ENCODE data around the gene MARK2. TPM values are rescaled to one million over a fixed set of nuclear protein-coding genes. Genes with fewer than 3 reads are reported as not detected.

MARK2 gene
- total and polyA plus RNA-seq, 2 experiments from 2014 or later: 8.9 to 15.8 TPM

DNA sequence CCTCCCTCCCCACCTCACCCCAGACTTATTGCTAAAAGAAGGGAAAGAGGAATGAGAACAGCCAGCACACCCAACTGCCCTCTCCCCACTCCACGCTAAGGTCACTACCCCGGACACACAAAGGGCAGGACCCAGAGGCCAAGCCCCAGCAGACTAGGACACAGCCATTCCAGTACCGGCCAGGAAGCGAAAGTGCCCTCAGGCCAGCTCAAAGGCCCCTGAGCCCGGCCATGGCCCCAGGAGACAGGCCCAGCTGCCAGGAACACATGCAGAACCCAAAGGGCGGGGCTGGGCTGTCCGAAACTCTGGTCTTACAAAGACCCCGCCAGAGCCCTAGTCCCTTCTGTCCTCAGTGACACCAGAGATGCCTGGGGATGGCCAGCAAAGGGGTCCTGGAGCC lies 72.5 kb downstream of the MARK2 start:
- Histone ChIP-seq H4K20me1 (ENCODE audit: insufficient read depth) (no peaks in the 10 kb centered on the region), H2AFZ (no peak overlapping the region), H3K4me2 (ENCODE audit: unreplicated experiment) (no peak overlapping the region), H3K36me3 (ENCODE audit: low read depth) (no peaks in the 10 kb centered on the region), H3K4me3 (no peak overlapping the region), H3K9me2 (ENCODE audit: insufficient read depth) (no peaks in the 10 kb centered on the region), H3F3A (ENCODE audit: insufficient read depth) (no peaks in the 10 kb centered on the region), H3K27ac (no peak overlapping the region), H3K79me2 (ENCODE audit: insufficient read depth) (no peaks in the 10 kb centered on the region), H3K27me3 (replicated peaks; ENCODE audit: insufficient read depth) (no peaks in the 10 kb centered on the region), H3K9me3 (ENCODE audit: low read depth) (no peaks in the 10 kb centered on the region), H3K4me1 (ENCODE audit: insufficient read depth) (no peaks in the 10 kb centered on the region), H3K9ac (no peak overlapping the region)
- 83 to 85% methylated on average over 8 of the region's 8 CpGs for WGBS, 2 experiments (ENCODE audit: low coverage in 1 of 2, low lambda C conversion rate in 2 of 2, missing lambda C conversion rate in 2 of 2)
- DNase-seq: no peak
- TF ChIP-seq EZH2phosphoT487 (IDR thresholded peaks at IDR 0.05; ENCODE audit: insufficient read depth, low read depth) (no peak), EZH2 (IDR thresholded peaks at IDR 0.05; ENCODE audit: insufficient read depth, poor library complexity, severe bottlenecking) (no peak)
- in situ Hi-C loops (cut with MboI): no loop called here

DNA sequence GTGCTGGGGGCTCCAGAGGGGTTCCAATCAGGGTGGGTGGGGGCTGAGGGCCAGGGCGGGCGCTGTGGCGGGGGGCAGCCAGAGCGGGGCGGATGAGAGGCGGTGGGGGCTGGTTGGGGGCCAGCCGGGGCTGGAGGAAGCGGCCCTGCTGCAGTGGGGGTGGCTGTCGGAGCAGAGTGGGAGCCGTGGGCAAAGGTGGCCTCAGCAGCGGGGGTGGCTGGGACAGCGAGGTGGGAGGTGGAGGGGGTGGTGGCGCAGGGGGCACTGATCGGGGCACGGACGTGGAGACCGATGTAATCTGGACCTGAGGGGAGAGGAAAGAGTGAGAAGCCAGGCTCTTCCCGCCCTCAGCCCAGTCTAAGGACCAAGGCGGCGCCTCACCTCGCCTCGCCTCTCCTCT lies 73.0 kb downstream of the MARK2 start:
- Histone ChIP-seq H3K27ac (no peak overlapping the region), H2AFZ (no peak overlapping the region), H3K9me2 (ENCODE audit: insufficient read depth) (no peaks in the 10 kb centered on the region), H3K79me2 (ENCODE audit: insufficient read depth) (no peaks in the 10 kb centered on the region), H3K27me3 (replicated peaks; ENCODE audit: insufficient read depth) (no peaks in the 10 kb centered on the region), H3K4me3 (no peak overlapping the region), H3K36me3 (ENCODE audit: low read depth) (no peaks in the 10 kb centered on the region), H3K9ac (no peak overlapping the region), H3F3A (ENCODE audit: insufficient read depth) (no peaks in the 10 kb centered on the region), H3K4me2 (ENCODE audit: unreplicated experiment) (no peak overlapping the region), H4K20me1 (ENCODE audit: insufficient read depth) (no peaks in the 10 kb centered on the region), H3K9me3 (ENCODE audit: low read depth) (no peaks in the 10 kb centered on the region), H3K4me1 (ENCODE audit: insufficient read depth) (no peaks in the 10 kb centered on the region)
- no peak for TF ChIP-seq EZH2 (IDR thresholded peaks at IDR 0.05; ENCODE audit: insufficient read depth, poor library complexity, severe bottlenecking)
- TF ChIP-seq EZH2phosphoT487 (IDR thresholded peaks at IDR 0.05; ENCODE audit: insufficient read depth, low read depth): no peak
- DNase-seq: no peak
- WGBS, 2 experiments (ENCODE audit: low coverage in 1 of 2, low lambda C conversion rate in 2 of 2, missing lambda C conversion rate in 2 of 2): 91% methylated on average over 22 of the region's 22 CpGs; no CpG with 5 or more reads in 1 of the 2 experiments
- in situ Hi-C loops (cut with MboI): no loop called here

DNA sequence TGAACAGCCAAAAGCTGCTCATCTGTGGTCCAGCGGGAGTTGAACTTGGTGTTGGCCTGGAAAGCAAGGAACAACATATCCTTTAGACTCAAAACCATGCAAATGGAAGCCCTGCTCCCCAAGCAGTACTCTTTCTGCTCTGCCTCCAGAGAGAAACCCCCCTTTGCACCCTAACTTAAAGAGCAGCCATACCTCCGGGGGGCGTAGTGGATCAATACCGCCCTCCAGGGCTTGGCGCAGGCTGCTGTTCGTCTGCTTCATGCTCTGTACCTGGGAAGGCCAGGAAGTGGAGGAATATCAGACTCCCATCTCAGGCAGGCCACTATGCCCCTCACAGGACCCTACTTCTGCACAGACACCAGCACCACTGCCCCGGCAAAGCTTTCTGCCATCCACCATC lies 73.8 kb downstream of the MARK2 start:
- Histone ChIP-seq H3K4me2 (ENCODE audit: unreplicated experiment) (no peak overlapping the region), H3F3A (ENCODE audit: insufficient read depth) (no peaks in the 10 kb centered on the region), H3K79me2 (ENCODE audit: insufficient read depth) (no peaks in the 10 kb centered on the region), H3K9me3 (ENCODE audit: low read depth) (no peaks in the 10 kb centered on the region), H3K27me3 (replicated peaks; ENCODE audit: insufficient read depth) (no peaks in the 10 kb centered on the region), H3K27ac (no peak overlapping the region), H4K20me1 (ENCODE audit: insufficient read depth) (no peaks in the 10 kb centered on the region), H3K9ac (no peak overlapping the region), H3K4me3 (no peak overlapping the region), H3K9me2 (ENCODE audit: insufficient read depth) (no peaks in the 10 kb centered on the region), H3K4me1 (ENCODE audit: insufficient read depth) (no peaks in the 10 kb centered on the region; the same call in 1 of the 2 replicates), H3K36me3 (ENCODE audit: low read depth) (no peaks in the 10 kb centered on the region), H2AFZ (no peak overlapping the region)
- DNase-seq: no peak
- no peak for TF ChIP-seq EZH2 (IDR thresholded peaks at IDR 0.05; ENCODE audit: insufficient read depth, poor library complexity, severe bottlenecking)
- no peak for TF ChIP-seq EZH2phosphoT487 (IDR thresholded peaks at IDR 0.05; ENCODE audit: insufficient read depth, low read depth)
- in situ Hi-C loops (cut with MboI): no loop called here
- 95 to 96% methylated on average over 7 of the region's 7 CpGs for WGBS, 2 experiments (ENCODE audit: low coverage in 1 of 2, low lambda C conversion rate in 2 of 2, missing lambda C conversion rate in 2 of 2)

DNA sequence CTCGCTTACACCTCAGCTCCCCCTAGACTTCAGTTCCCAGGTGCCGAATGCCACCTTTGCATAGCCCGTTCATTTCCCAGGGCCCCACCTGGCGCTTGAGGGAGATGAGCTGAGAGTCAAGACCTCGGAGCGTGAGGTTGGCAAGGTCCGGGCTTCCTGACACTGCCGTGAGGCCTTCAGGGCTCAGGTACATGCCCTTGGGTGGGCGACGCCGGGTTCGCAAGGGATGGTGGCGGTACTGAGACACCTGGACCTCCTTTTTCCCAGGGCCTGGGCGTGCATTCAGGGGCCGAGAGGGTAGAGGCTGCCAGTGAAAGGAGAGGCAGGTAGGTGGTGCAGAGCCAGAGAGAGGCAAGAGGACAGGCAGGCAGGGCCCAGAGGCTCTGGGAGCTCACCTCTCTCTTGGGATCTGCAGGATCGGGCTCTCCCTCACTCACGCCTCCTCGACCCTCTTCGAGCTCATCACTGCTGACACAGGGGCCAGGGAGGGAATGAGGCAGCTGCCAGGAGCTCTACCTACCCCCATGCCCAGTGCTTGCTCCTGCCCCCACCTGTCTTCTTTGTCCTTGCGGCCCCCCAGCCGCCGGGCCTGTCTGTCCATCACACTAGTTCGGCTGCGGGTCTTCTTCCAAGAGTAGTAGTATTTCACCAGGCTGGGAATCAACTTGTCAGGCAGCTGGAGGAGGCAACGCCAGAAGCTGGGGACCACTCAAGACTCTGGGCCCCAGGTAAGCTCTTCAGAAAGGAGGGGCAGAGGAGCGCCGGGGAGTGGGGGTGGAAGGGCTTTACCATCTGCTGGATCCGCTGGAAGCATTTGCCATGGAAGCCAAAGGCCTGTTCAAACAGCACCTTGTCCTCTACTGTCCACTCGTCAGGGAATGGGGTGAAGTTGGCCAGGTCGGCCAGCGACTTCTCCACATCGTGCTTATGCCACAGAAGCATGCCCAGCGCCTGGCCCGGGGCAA lies 75.2 kb downstream of the MARK2 start:
- Histone ChIP-seq H3K79me2 (ENCODE audit: insufficient read depth) (no peaks in the 10 kb centered on the region), H3F3A (ENCODE audit: insufficient read depth) (0 out of 2 replicates have a peak, but pooled peaks cover 6% of the 10 kb centered on the region), H3K9ac (no peak overlapping the region), H3K9me3 (ENCODE audit: low read depth) (no peaks in the 10 kb centered on the region), H3K27me3 (replicated peaks; ENCODE audit: insufficient read depth) (no peaks in the 10 kb centered on the region), H3K4me1 (ENCODE audit: insufficient read depth) (peaks cover 12% of the 10 kb centered on the region; the same call in 1 of the 2 replicates), H3K4me2 (ENCODE audit: unreplicated experiment) (no peak overlapping the region), H3K27ac (no peak overlapping the region), H3K36me3 (ENCODE audit: low read depth) (no peaks in the 10 kb centered on the region), H3K9me2 (ENCODE audit: insufficient read depth) (no peaks in the 10 kb centered on the region), H4K20me1 (ENCODE audit: insufficient read depth) (no peaks in the 10 kb centered on the region), H2AFZ (no peak overlapping the region), H3K4me3 (no peak overlapping the region)
- in situ Hi-C loops (cut with MboI): no loop called here
- DNase-seq: no peak
- TF ChIP-seq EZH2phosphoT487 (IDR thresholded peaks at IDR 0.05; ENCODE audit: insufficient read depth, low read depth): no peak
- TF ChIP-seq EZH2 (IDR thresholded peaks at IDR 0.05; ENCODE audit: insufficient read depth, poor library complexity, severe bottlenecking): no peak
- 82 to 84% methylated on average over 34 of the region's 34 CpGs for WGBS, 2 experiments (ENCODE audit: low coverage in 1 of 2, low lambda C conversion rate in 2 of 2, missing lambda C conversion rate in 2 of 2)
